H1 (cell line): ENCODE measurements around the gene DIAPH2.

Source experiments
- CREB1 ChIP-seq: IDR thresholded peaks from 2 replicates; pipeline ENCODE4 v1.6.1; 2012; ENCODE audit warnings: inconsistent platforms
- MAFK ChIP-seq: IDR thresholded peaks from 2 replicates; pipeline ENCODE4 v1.6.1; 2012; ENCODE audit warnings: low read depth, mild to moderate bottlenecking, improper control_type of control experiment, low read length
- NANOG ChIP-seq: IDR thresholded peaks from 2 replicates; pipeline ENCODE4 v1.6.1; 2011; ENCODE audit warnings: low read length, low read depth, mild to moderate bottlenecking, inconsistent platforms; ENCODE audit not compliant: insufficient read depth, poor library complexity, severe bottlenecking
- POLR2AphosphoS5 ChIP-seq: IDR thresholded peaks from 2 replicates; pipeline ENCODE4 v1.6.1; 2011; ENCODE audit warnings: low read depth, low read length
- POU5F1 ChIP-seq: IDR thresholded peaks from 2 replicates; pipeline ENCODE4 v1.6.1; 2011; ENCODE audit warnings: low read depth, mild to moderate bottlenecking, low read length, moderate library complexity
- RAD21 ChIP-seq, 2 experiments: IDR thresholded peaks in 1 of 2; conservative IDR thresholded peaks in 1 of 2; 2 replicates each; pipeline ENCODE4 v1.6.1; 2011; ENCODE audit warnings: low read depth in 2 of 2, low read length in 2 of 2, improper control_type of control experiment in 1 of 2, inconsistent platforms in 1 of 2, mild to moderate bottlenecking in 1 of 2, moderate library complexity in 1 of 2
- SAP30 ChIP-seq: fragments of 300-600 bp; sonication (generic); IDR thresholded peaks from 2 replicates; pipeline ENCODE4 v1.7.1; 2012; ENCODE audit warnings: low read length, moderate library complexity, mild to moderate bottlenecking, inconsistent platforms; ENCODE audit not compliant: insufficient read depth, insufficient replicate concordance
- SP1 ChIP-seq: IDR thresholded peaks from 2 replicates; pipeline ENCODE4 v1.6.1; 2011; ENCODE audit warnings: low read depth, low read length
- TBP ChIP-seq: IDR thresholded peaks from 2 replicates; pipeline ENCODE4 v1.6.1; 2011; ENCODE audit warnings: low read depth, low read length, improper control_type of control experiment
- TF ChIP-seq, protein P1 (sequence below), 3 experiments: IDR thresholded peaks; 1 replicate in 2 of 3; 2 replicates in 1 of 3; pipeline versions ENCODE4 v1.5.1 to v1.6.1; 2011; ENCODE audit warnings: low read length in 3 of 3, mild to moderate bottlenecking in 3 of 3, inconsistent platforms in 2 of 3, low read depth in 1 of 3, moderate library complexity in 1 of 3; ENCODE audit not compliant: insufficient read depth in 1 of 3; ENCODE audit errors: control extremely low read depth in 1 of 3
- TF ChIP-seq, protein P2 (sequence below): IDR thresholded peaks from 2 replicates; pipeline ENCODE4 v1.6.1; 2012; ENCODE audit warnings: inconsistent platforms

DNA sequence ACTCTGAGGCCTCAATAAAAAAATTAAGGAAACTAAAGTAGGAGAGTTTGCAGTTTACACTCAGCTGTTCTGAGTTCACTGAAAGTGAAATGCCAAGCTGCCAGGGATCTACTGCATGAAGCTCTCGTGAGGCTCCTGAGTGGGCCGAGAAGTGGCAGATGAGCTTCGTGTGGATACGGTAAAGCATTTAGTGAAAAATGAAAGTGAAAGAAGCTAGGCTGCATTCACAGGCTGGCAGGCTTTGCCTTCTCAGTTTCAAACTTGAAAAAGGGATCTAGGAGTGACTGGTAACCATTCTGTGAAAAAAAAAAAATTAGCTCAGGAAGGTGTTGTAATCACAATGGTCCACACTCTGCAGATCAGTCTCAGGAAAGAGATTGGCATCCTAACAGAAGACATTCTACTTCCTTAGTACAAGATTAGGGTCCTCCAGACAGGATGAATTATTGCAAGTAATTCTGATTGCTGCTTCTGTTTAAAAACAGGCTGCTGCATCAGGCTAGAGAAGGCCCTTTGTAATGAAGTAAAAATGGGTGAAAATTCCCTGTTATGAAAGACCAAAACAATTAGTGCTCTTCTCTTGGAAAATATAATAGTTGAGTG lies 879.0 kb downstream of the DIAPH2 start:
- TF ChIP-seq, protein P1, sequence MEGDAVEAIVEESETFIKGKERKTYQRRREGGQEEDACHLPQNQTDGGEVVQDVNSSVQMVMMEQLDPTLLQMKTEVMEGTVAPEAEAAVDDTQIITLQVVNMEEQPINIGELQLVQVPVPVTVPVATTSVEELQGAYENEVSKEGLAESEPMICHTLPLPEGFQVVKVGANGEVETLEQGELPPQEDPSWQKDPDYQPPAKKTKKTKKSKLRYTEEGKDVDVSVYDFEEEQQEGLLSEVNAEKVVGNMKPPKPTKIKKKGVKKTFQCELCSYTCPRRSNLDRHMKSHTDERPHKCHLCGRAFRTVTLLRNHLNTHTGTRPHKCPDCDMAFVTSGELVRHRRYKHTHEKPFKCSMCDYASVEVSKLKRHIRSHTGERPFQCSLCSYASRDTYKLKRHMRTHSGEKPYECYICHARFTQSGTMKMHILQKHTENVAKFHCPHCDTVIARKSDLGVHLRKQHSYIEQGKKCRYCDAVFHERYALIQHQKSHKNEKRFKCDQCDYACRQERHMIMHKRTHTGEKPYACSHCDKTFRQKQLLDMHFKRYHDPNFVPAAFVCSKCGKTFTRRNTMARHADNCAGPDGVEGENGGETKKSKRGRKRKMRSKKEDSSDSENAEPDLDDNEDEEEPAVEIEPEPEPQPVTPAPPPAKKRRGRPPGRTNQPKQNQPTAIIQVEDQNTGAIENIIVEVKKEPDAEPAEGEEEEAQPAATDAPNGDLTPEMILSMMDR (IDR thresholded peaks at IDR 0.05; ENCODE audit: control extremely low read depth in 1 of 3, insufficient read depth in 1 of 3, low read depth in 1 of 3, low read length in 3 of 3), result no peak
- no peak for TF ChIP-seq SAP30
- no peak for TF ChIP-seq POLR2AphosphoS5
- TF ChIP-seq, protein P2, sequence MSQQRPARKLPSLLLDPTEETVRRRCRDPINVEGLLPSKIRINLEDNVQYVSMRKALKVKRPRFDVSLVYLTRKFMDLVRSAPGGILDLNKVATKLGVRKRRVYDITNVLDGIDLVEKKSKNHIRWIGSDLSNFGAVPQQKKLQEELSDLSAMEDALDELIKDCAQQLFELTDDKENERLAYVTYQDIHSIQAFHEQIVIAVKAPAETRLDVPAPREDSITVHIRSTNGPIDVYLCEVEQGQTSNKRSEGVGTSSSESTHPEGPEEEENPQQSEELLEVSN, result no peak
- TF ChIP-seq RAD21 (IDR thresholded peaks at IDR 0.05 in 1 of 2, conservative IDR thresholded peaks at IDR 0.05 in 1 of 2; ENCODE audit: low read depth in 2 of 2, low read length in 2 of 2), result no peak
- TF ChIP-seq MAFK, result no peak
- TF ChIP-seq CREB1, result no peak
- no peak for TF ChIP-seq NANOG
- TF ChIP-seq TBP, result no peak
- no peak for TF ChIP-seq SP1
- no peak for TF ChIP-seq POU5F1
